ENCODE measurements around the gene L3MBTL4.

- no peak for TF ChIP-seq CTCF (IDR thresholded peaks at IDR 0.05)
- TF ChIP-seq POLR2A (IDR thresholded peaks at IDR 0.05), result no peak
These were observed 403.8 kb downstream of the L3MBTL4 start for GRCh38 chr18:6010921-6011320.
